Adrenal gland (tissue), 5 donors: ENCODE data around the gene BUB3.

Experiments
- CTCF ChIP-seq, 6 experiments: fragments of 450-650 bp in 4 of 6; fragments of 200-600 bp in 2 of 6; sonication (generic) in 1 of 6; IDR thresholded peaks; 1 replicate in 5 of 6; 2 replicates in 1 of 6; pipeline versions ENCODE4 v1.5.1 to v1.8.0; 2016 to 2021; ENCODE audit warnings: antibody characterized with exemption in 6 of 6, mild to moderate bottlenecking in 2 of 6, moderate library complexity in 1 of 6
- POLR2A ChIP-seq, 2 donors: fragments of 450-650 bp; IDR thresholded peaks; one replicate each; pipeline ENCODE4 v1.6.1; 2017; ENCODE audit warnings: antibody characterized with exemption in 2 of 2, mild to moderate bottlenecking in 2 of 2, moderate library complexity in 1 of 2
- donor health status: DM: no; HTN: no; CAD: no.

- TF ChIP-seq POLR2A (IDR thresholded peaks at IDR 0.05), result no peak
- no peak for TF ChIP-seq CTCF (IDR thresholded peaks at IDR 0.05)
These were observed 14.6 kb upstream of the BUB3 start for GRCh38 chr10:123139521-123140163.
